ENCODE results near the gene REP15. TPM values are rescaled to one million over a fixed set of nuclear protein-coding genes. Genes with fewer than 3 reads are reported as not detected.

Gene REP15
- total RNA-seq, 1 experiment from 2014 or later = 1.3 TPM

GRCh38 chr12:27709212-27709931, 13.1 kb downstream of the REP15 start:
- Histone ChIP-seq H2BK12ac (ENCODE audit: insufficient read length, low read depth, low read length) (no peak overlapping the region), H3K23me2 (ENCODE audit: insufficient read length, low read depth, low read length, poor library complexity, severe bottlenecking) (peaks cover 5% of the 10 kb centered on the region), H3K79me1 (ENCODE audit: insufficient read depth, low read depth, low read length, poor library complexity, severe bottlenecking) (peaks cover 9% of the 10 kb centered on the region), H3K4ac (ENCODE audit: low read depth, low read length) (no peak overlapping the region), H2BK120ac (ENCODE audit: low read depth, low read length, poor library complexity, severe bottlenecking) (no peak overlapping the region), H4K8ac (replicated peaks; ENCODE audit: insufficient read length, low read depth, low read length) (no peak overlapping the region), H4K20me1 (ENCODE audit: control insufficient read depth, insufficient read depth, insufficient read length) (no peaks in the 10 kb centered on the region), H3K9me3 (ENCODE audit: control insufficient read depth, low read depth, low read length) (no peaks in the 10 kb centered on the region), H3K18ac (ENCODE audit: insufficient read length, low read depth, low read length) (no peak overlapping the region), H3K23ac (ENCODE audit: insufficient read length, low read depth, low read length) (no peak overlapping the region), H3K14ac (ENCODE audit: insufficient read depth, low read length) (no peak overlapping the region), H2AFZ (ENCODE audit: low read length) (no peak overlapping the region), H3K9ac (ENCODE audit: extremely low read depth, insufficient read length, low read length) (no peak overlapping the region), H3K27ac (ENCODE audit: insufficient read length, low read depth, low read length) (no peak overlapping the region), H3K27me3 (ENCODE audit: insufficient read depth, low read length) (no peaks in the 10 kb centered on the region), H3K4me2 (ENCODE audit: insufficient read depth, insufficient read length, low read length) (no peak overlapping the region), H2BK20ac (ENCODE audit: low read depth, low read length, poor library complexity, severe bottlenecking) (no peak overlapping the region), H4K5ac (ENCODE audit: insufficient read length, low read depth, low read length) (no peak overlapping the region), H3K4me1 (ENCODE audit: insufficient read depth, low read length) (no peaks in the 10 kb centered on the region), H2BK15ac (ENCODE audit: low read depth, low read length) (no peak overlapping the region), H3K79me2 (ENCODE audit: insufficient read depth, low read length) (peaks cover 10% of the 10 kb centered on the region; the same call in 1 of the 2 replicates), H4K91ac (ENCODE audit: insufficient read length, low read depth, low read length) (no peak overlapping the region), H3K56ac (ENCODE audit: insufficient read length, low read depth, low read length) (no peak overlapping the region), H2BK5ac (ENCODE audit: insufficient read length, low read length) (no peak overlapping the region), H3T11ph (ENCODE audit: low read length) (no peak overlapping the region), H2AK5ac (ENCODE audit: insufficient read length, low read length) (no peak overlapping the region)
- H3K27ac Mint-ChIP-seq = no peak overlapping the region
- no peak for TF ChIP-seq CTCF (conservative IDR thresholded peaks at IDR 0.05)
- DNase-seq = no peak
- no peaks in the 10 kb centered on the region; the same call in none of the 2 replicates for H3K27me3 Mint-ChIP-seq (ENCODE audit: low read depth)
- H3K4me3 Mint-ChIP-seq = no peak overlapping the region
- peaks cover 0 to 6% of the 10 kb centered on the region in 2 experiments; a peak in 1 of 5 replicates for H3K9me3 Mint-ChIP-seq
- peaks cover 4 to 20% (median 7%) of the 10 kb centered on the region in 3 experiments; a peak in 5 of 7 replicates for H3K36me3 Mint-ChIP-seq (ENCODE audit: insufficient read depth in 1 of 3, low read depth in 3 of 3)
- peaks cover 15 to 21% of the 10 kb centered on the region in 2 experiments for H3K4me1 Mint-ChIP-seq
- WGBS (ENCODE audit: extremely low coverage, insufficient read length, low lambda C conversion rate) = no CpG with 5 or more reads among the region's 12 CpGs
